Gastroesophageal sphincter (tissue), 4 donors: ENCODE results near the gene SDSL. TPM values are rescaled to one million over a fixed set of nuclear protein-coding genes. Genes with fewer than 3 reads are reported as not detected.

Experiments
- ATAC-seq: fragments of 150-250 bp; one replicate; pipeline ENCODE4 v1.9.1; 2016; ENCODE audit warnings: mild to moderate bottlenecking, moderate library complexity
- H3K27ac ChIP-seq, 4 donors: fragments of 200-600 bp; sonication (generic) in 3 of 4; 1 replicate in 3 of 4; 2 replicates in 1 of 4; pipeline ENCODE4 v1.5.1; 2016 to 2019
- H3K27me3 ChIP-seq: fragments of 200-600 bp; sonication (generic); one replicate; pipeline ENCODE4 v1.5.1; 2019
- H3K36me3 ChIP-seq, 2 donors: fragments of 200-600 bp; sonication (generic); one replicate each; pipeline ENCODE4 v1.5.1; 2019; ENCODE audit warnings: control low read depth in 1 of 2
- H3K4me1 ChIP-seq, 3 donors: fragments of 200-600 bp; sonication (generic); 1 replicate in 2 of 3; 2 replicates in 1 of 3; pipeline ENCODE4 v1.5.1; 2016 to 2019; ENCODE audit warnings: control low read depth in 2 of 3
- H3K4me3 ChIP-seq, 2 donors: fragments of 200-600 bp; sonication (generic); one replicate each; pipeline ENCODE4 v1.5.1; 2019; ENCODE audit warnings: mild to moderate bottlenecking in 1 of 2, moderate library complexity in 1 of 2
- H3K9me3 ChIP-seq, 3 donors: fragments of 200-600 bp; sonication (generic); one replicate each; pipeline ENCODE4 v1.5.1; 2017 to 2019; ENCODE audit warnings: control low read depth in 2 of 3
- EP300 ChIP-seq: sonication (generic); formaldehyde crosslinking; IDR thresholded peaks from one replicate; pipeline ENCODE4 v1.6.1; 2017; ENCODE audit warnings: antibody characterized with exemption, mild to moderate bottlenecking
- POLR2A ChIP-seq, 2 donors: fragments of 450-650 bp; IDR thresholded peaks; one replicate each; pipeline ENCODE4 v1.6.1; 2017; ENCODE audit warnings: antibody characterized with exemption in 2 of 2, mild to moderate bottlenecking in 2 of 2, moderate library complexity in 1 of 2
- POLR2AphosphoS5 ChIP-seq: sonication (generic); formaldehyde crosslinking; IDR thresholded peaks from one replicate; pipeline ENCODE4 v1.6.1; 2017; ENCODE audit warnings: antibody characterized with exemption
- WGBS, 2 donors: methylation state at CpG; one replicate each; pipeline ENCODE4 v1.1.5; 2018; ENCODE audit warnings: low coverage in 1 of 2; 5-methylcytosine and 5-hydroxymethylcytosine counted together
- total RNA-seq, 4 donors: library from RNA; depleted of rRNA; stranded (reverse); fragments of >200 nt; gene quantifications; one replicate each; pipeline ENCODE4 v1.1.0, GENCODE V29; 2016
- TF ChIP-seq, protein P1 (sequence below), 4 experiments: fragments of 200-600 bp in 2 of 4; fragments of 450-650 bp in 2 of 4; sonication (generic) in 1 of 4; IDR thresholded peaks; one replicate each; pipeline ENCODE4 v1.5.1; 2017 to 2019; ENCODE audit warnings: antibody characterized with exemption in 4 of 4, mild to moderate bottlenecking in 2 of 4, moderate library complexity in 2 of 4

The SDSL gene
- total RNA-seq, 4 donors from 2014 or later: 1.1 to 7.5 (median 2.6) TPM

DNA sequence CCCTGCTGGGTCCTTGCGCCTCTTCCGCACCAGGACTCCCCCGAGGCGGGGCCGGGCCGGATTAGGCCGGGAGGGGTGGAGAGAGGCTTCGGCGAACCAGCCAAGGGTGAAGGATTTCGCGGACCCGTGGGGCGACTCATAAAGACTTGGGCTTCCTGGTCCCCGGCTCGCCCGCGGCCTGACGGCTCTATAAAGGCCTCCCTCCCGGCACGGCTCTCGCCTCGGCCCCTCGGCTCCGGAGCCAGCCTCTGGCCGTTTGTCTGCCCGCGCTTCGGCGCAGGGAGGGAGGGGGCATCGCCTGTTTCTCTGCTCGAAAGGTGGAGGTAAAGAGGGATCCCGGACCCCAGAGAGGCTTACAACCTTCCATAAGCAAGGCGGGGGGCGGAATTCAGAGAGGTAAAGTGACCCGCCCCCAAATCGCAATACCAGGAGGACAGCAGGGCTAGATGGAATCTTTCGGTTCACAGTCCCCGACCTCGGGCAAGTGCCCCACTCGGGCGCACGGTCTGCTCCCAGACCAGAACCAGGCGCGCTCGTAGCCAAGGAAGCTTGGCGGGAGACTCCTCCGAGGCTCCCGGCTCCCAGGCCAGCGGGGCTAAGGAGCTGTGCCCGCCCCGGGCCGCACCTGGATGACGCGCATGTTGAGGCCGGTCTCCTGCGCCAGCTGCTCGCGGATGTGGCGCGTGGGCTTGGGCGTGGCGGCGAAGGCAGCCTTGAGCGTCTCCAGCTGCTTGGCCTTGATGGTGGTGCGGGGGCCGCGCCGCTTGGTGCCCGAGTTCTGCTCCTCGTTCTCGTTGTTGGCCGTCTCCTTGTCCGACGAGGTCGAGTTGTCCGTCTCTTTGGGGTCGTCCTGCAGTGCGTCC, 45.6 kb downstream of the SDSL start:
- Histone ChIP-seq H3K36me3 (no peaks in the 10 kb centered on the region), H3K4me1 (peaks cover 0 to 67% (median 33%) of the 10 kb centered on the region in 3 donors), H3K27me3 (peaks cover 100% of the 10 kb centered on the region), H3K4me3 (peak overlapping the region in 1 of 2 donors; percentile 42), H3K9me3 (no peaks in the 10 kb centered on the region), H3K27ac (no peak overlapping the region)
- TF ChIP-seq EP300 (no peak), POLR2A (IDR thresholded peaks at IDR 0.05) (no peak), POLR2AphosphoS5 (no peak)
- TF ChIP-seq, protein P1, sequence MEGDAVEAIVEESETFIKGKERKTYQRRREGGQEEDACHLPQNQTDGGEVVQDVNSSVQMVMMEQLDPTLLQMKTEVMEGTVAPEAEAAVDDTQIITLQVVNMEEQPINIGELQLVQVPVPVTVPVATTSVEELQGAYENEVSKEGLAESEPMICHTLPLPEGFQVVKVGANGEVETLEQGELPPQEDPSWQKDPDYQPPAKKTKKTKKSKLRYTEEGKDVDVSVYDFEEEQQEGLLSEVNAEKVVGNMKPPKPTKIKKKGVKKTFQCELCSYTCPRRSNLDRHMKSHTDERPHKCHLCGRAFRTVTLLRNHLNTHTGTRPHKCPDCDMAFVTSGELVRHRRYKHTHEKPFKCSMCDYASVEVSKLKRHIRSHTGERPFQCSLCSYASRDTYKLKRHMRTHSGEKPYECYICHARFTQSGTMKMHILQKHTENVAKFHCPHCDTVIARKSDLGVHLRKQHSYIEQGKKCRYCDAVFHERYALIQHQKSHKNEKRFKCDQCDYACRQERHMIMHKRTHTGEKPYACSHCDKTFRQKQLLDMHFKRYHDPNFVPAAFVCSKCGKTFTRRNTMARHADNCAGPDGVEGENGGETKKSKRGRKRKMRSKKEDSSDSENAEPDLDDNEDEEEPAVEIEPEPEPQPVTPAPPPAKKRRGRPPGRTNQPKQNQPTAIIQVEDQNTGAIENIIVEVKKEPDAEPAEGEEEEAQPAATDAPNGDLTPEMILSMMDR (IDR thresholded peaks at IDR 0.05): no peak
- WGBS, 2 donors: 2% methylated on average over 10 of the region's 78 CpGs; no CpG with 5 or more reads in 1 of the 2 donors
- ATAC-seq: no peak

DNA sequence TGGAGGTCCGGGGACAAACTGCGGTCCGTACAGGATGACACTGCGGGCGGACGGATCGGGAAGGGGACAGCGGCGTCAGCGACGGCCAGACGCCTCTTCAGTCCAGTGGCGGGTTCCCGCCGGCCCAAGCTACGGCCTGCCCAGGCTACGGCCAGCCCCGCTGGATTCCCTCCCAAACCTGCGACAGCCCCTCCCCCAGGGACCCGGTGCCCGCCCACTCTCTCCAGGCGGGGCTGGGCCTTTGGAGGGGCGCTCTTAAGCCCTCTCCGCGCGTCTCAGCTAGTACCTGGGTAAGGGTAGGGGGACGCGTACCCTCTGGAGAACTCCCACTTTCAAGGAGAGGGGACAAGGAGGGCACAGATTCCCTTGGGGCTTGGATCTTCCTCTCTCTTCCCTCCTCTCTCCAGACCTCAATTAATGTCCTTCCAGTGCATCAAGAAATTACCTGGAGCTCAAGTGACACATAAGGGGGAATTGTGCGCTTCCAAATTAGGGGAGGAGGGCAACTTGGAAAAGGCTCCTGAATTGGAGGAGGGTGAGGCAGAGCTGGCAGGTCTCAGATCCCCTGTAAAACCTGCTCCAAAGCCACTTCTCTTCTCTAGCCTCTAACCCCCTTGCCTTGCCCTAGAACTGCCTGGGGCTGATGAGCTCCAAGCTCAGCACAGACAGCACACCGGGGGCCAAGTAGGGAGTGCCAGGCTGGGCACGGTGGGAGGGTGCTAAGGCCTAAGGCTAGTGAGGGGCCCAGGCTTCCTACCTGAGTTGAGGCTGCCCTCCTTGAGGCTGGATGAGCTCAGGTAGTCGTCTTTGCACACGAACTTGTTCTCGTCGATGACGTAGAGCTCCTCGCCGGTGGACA, 46.4 kb downstream of the SDSL start:
- no peak for ATAC-seq
- no CpG with 5 or more reads among the region's 38 CpGs for WGBS, 2 donors

DNA sequence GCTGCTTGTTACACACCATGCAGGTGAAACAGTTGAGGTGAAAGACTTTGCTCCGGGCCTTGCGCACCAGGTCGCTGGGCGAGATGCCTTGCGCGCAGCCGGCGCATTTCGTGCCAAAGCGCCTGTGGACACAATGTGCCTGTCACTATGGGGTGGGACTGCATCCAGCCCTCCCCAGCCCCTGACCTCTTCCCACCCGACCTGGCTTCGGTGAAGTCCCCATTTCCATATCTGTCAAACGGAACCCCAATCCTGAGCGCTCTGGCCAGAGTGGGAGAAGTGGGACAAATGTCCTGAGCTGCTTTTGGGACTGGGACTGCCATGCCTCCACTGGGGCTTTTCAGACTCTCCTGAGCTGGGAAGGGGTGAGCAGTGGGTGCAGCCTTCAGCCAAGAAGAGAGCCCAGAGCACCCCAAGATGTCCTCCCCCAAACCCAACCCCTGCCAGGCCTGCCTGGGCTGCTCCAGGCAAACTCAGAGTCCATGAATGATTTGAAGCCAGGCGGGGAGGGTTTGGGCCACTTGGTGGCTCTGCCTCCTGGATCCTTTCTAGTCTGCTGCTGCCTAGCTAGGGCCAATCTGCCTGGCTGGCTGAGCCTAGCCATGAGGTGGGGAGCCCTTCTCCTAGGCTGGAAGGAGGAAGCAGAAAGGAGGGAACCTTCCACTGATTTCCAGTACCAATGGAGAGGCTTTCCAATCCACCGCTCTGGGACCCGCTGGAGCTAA, 47.2 kb downstream of the SDSL start:
- 0% methylated on average over 5 of the region's 17 CpGs; no CpG with 5 or more reads in 1 of the 2 donors for WGBS, 2 donors
- Histone ChIP-seq H3K9me3 (no peaks in the 10 kb centered on the region), H3K27me3 (peaks cover 100% of the 10 kb centered on the region), H3K4me1 (peaks cover 0 to 50% (median 17%) of the 10 kb centered on the region in 3 donors), H3K4me3 (no peak overlapping the region), H3K36me3 (no peaks in the 10 kb centered on the region), H3K27ac (no peak overlapping the region)
- ATAC-seq: no peak
- no peak for TF ChIP-seq EP300
- TF ChIP-seq, protein P1 (IDR thresholded peaks at IDR 0.05): no peak
- TF ChIP-seq POLR2A (IDR thresholded peaks at IDR 0.05): no peak
- TF ChIP-seq POLR2AphosphoS5: no peak

More for the DNA sequence above, 46.4 kb downstream of the SDSL start:
- no peak overlapping the region for H3K27ac ChIP-seq
- H3K27me3 ChIP-seq: peaks cover 100% of the 10 kb centered on the region
- H3K36me3 ChIP-seq: no peaks in the 10 kb centered on the region
- no peaks in the 10 kb centered on the region for H3K9me3 ChIP-seq
- TF ChIP-seq, protein P1 (IDR thresholded peaks at IDR 0.05): no peak
- TF ChIP-seq POLR2AphosphoS5: no peak
- TF ChIP-seq POLR2A (IDR thresholded peaks at IDR 0.05): no peak
- TF ChIP-seq EP300: no peak
- H3K4me3 ChIP-seq: no peak overlapping the region
- peaks cover 0 to 58% (median 25%) of the 10 kb centered on the region in 3 donors for H3K4me1 ChIP-seq

GRCh38 chr12:113469949-113470743, 48.0 kb downstream of the SDSL start:
- 0% methylated on average over 3 of the region's 19 CpGs; no CpG with 5 or more reads in 1 of the 2 donors for WGBS, 2 donors
- ATAC-seq: no peak
- Histone ChIP-seq H3K36me3 (no peaks in the 10 kb centered on the region), H3K27me3 (peaks cover 100% of the 10 kb centered on the region), H3K4me1 (peaks cover 0 to 43% (median 12%) of the 10 kb centered on the region in 3 donors), H3K4me3 (no peak overlapping the region), H3K9me3 (no peaks in the 10 kb centered on the region), H3K27ac (no peak overlapping the region)
- TF ChIP-seq, protein P1 (IDR thresholded peaks at IDR 0.05): no peak
